Right lobe of liver (tissue), 4 donors: ENCODE results near the gene CPSF6.

Experiments
- POLR2A ChIP-seq: fragments of 450-650 bp; IDR thresholded peaks from one replicate; pipeline ENCODE4 v1.6.1; 2017; ENCODE audit warnings: antibody characterized with exemption, mild to moderate bottlenecking
- TF ChIP-seq, protein P1 (sequence below), 4 donors: fragments of 200-600 bp in 3 of 4; fragments of 450-650 bp in 1 of 4; IDR thresholded peaks; one replicate each; pipeline versions ENCODE4 v1.5.1 to v1.8.0; 2016 to 2022; ENCODE audit warnings: antibody characterized with exemption in 4 of 4, mild to moderate bottlenecking in 2 of 4
- donor health status: DM: no; HTN: no; CAD: no.
- donor health status: DM: no; HTN: no; CAD: no.
- donor health status: DM: no; HTN: yes; CAD: no.

DNA sequence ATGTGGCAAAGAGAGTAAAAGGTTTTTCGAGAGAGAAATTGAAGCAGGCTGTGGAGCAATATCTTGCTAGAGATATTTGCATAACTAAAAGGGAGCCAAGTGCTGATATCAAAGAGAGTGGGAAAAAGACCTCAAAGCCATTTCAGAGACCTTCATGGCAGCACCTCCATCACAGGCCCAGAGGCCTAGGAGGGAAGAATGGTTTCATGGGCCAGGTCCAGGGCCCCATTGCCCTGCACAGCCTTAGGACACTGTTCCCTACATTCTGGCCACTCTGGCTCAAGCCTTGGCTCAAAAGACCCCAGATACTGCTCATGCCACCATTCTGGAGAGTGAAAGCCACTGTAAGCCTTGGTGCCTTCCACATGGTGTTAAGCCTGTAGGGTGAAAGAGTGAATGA is 58.8 kb downstream of the CPSF6 start:
- TF ChIP-seq, protein P1, sequence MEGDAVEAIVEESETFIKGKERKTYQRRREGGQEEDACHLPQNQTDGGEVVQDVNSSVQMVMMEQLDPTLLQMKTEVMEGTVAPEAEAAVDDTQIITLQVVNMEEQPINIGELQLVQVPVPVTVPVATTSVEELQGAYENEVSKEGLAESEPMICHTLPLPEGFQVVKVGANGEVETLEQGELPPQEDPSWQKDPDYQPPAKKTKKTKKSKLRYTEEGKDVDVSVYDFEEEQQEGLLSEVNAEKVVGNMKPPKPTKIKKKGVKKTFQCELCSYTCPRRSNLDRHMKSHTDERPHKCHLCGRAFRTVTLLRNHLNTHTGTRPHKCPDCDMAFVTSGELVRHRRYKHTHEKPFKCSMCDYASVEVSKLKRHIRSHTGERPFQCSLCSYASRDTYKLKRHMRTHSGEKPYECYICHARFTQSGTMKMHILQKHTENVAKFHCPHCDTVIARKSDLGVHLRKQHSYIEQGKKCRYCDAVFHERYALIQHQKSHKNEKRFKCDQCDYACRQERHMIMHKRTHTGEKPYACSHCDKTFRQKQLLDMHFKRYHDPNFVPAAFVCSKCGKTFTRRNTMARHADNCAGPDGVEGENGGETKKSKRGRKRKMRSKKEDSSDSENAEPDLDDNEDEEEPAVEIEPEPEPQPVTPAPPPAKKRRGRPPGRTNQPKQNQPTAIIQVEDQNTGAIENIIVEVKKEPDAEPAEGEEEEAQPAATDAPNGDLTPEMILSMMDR (IDR thresholded peaks at IDR 0.05): no peak
- no peak for TF ChIP-seq POLR2A
